H54 (cell line): ENCODE measurements around the gene ERC1.

Experiments used
- DNase-seq: peaks from one replicate; pipeline ENCODE4 v3.0.0; 2011; ENCODE audit warnings: low spot score, mixed read lengths; ENCODE audit not compliant: insufficient read length
- FAIRE-seq: peaks from 3 replicates; lab custom pipeline; 2011; peaks lifted over from hg19 to GRCh38; lab: Jason Lieb, UNC
- POLR2A ChIP-seq: IDR thresholded peaks from 2 replicates; pipeline ENCODE4 v1.6.1; 2011; ENCODE audit warnings: low read depth, mild to moderate bottlenecking, low read length

The ERC1 gene

DNA sequence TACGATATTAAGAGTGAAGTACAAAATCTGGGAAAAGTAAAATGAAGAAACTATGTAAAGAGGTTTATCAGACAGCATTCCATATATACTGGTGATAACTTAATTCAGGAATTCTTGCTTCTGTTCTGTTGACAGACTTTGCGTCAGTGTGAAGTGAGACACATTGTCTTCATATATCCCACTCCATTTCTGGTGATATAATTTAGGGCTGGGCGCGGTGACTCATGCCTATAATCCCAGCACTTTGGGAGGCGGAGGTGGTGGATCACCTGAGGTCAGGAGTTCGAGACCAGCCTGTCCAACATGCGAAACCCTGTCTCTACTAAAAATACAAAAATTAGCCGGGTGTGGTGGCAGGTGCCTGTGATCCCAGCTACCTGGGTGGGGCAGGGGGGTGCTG is 21.2 kb upstream of the ERC1 start:
- no peak for DNase-seq
- no peak for TF ChIP-seq POLR2A
- no peak for FAIRE-seq

DNA sequence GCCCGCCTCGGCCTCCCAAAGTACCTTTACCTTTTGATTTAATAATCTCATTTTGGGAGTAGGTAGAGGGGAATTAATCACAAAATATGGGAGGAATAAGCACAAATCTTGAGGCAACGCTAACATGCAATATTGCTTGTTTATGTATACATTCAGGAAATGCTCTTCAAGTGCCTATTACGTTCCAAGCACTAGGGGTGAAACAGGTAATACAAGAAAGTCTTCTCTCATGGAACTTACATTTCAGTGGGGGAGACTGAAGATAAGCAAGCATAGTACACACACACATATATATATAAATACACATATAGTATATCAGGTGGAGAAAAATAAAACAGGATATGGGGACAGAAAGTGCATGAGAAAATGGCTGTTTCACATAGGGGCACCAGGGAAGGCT is 19.0 kb upstream of the ERC1 start:
- no peak for TF ChIP-seq POLR2A
- FAIRE-seq (no peak), DNase-seq (no peak)

DNA sequence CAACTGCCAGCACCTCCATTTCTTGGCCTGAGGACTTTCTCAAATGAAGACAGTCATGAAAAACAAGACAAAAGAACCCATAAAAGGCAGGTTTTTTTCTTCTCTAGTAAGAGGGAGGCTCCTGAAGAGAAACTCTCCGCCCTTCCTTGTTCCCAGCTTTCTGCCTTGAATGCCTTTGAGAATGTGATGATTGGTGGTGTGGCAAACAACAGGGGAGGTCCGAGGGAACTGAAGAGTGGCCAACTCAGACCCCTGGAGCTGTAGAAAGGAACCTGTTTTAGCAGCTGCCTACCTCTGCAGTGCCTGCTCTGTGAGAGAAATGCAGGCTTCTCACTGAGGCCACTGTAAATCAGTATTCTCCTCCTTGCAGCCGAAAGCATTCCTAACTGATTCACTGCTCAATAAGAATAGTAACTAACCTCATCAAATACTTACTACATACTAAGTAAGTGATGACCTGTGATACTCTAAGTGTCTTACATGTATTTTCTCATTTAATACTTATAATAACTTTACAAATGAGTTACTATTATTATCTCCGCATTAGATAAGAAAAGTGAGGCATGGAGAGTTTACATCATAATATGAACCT is 16.7 kb upstream of the ERC1 start:
- FAIRE-seq (no peak), DNase-seq (no peak)
- no peak for TF ChIP-seq POLR2A

DNA sequence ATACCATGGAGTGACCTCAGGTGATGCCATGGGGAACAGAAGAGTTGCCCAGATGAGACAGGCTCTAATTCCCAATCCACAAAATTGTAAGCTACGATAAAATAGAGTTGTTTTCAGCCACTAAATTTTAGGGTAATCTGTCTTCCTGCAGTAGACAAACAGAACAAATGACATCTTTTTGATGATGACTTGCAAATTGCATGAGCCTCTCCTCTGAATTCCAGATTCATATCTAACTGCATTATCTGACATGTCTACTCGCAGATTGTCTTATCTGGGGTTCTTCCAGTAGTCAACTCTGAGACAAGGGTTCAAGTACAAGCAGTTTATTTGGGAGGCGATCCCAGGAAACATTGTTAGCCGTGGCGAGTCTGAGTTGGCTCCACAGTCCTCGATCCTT is 14.4 kb upstream of the ERC1 start:
- no peak for TF ChIP-seq POLR2A
- DNase-seq (no peak), FAIRE-seq (no peak)

DNA sequence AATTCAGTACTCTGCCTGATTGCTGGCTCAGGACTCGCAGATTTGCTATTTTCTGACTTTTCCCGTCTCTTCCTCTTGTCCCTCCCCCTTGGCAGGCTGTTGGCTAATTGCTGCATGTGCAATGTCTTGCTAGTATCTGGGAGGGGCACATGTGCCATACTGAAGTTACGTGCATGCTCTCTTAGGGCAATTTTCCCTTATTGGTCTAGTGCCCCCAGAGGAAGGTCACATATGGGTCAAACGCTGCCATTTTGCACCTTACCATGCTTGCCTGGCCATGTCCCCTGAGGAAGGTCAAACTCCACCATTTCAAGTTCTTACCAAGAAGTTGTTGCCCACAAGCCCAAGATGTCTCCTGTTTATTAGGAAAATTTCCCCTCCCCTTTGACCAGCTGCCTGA is 13.9 kb upstream of the ERC1 start:
- FAIRE-seq (no peak), DNase-seq (no peak)
- no peak for TF ChIP-seq POLR2A

DNA sequence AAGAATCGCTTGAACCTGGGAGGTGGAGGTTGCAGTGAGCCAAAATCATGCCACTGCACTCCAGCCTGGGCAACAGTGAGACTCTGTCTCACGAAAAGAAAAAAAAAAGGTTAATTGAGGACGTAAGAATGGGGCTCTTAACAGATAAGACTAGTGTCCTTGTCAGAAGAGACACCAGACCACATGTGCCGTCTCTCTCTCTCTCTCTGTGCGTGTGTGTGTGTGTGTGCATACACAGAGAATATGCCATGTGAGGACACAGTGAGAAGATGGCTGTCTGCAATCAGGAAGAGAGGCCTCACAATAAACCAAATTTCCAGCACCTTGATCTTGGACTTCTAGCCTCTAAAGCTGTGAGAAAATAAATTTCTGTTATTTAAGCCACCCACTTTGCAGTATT is 11.7 kb upstream of the ERC1 start:
- FAIRE-seq (no peak), DNase-seq (no peak)
- no peak for TF ChIP-seq POLR2A

DNA sequence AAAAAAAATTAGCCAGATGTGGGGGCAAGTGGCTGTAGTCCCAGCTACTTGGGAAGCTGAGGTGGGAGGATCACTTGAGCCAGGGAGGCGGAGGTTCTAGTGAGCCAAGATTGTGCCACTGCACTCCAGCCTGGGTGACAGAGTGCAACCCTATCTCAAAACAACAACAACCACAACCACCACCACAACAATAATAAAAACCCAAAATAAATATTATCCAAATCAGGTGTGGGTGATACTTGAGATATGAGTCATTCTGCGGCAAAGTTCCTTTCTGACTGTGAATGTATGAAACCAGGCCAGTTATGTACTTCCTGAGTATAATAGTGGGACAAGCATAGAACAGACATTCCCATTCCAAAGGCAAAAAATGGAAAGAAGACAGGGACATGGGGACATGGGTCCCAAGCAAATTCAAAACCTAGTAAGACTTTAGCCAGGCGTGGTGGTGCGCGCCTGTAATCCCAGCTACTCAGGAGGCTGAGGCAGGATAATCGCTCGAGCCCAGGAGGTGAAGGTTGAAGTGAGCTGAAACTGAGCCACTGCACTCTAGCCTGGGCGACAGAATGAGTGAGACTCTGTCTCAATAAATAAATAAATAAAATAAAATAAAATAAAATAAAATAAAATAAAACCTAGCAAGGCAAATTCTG is 9.7 kb upstream of the ERC1 start:
- TF ChIP-seq POLR2A, result no peak
- FAIRE-seq (no peak), DNase-seq (no peak)

DNA sequence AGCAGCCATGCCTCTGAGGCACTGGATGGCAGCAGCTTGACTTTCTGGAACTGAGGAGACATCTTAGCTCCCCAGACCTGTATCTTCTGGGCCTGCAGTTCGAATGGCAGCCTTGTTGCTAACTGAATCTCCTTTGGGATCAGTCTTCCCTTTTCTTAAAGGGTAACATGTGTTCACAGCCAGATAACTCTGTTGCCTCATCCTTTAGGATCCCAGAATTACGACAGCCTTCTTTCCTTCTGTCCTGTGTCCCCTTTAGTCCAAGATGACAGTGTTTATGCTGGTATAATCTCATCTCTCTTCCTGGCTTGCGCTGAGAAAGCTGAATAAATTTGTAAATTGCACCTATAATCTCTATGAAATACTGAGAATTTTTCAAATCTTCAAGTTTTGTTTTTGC is 9.1 kb upstream of the ERC1 start:
- TF ChIP-seq POLR2A, result no peak
- FAIRE-seq, result no peak
- no peak for DNase-seq

DNA sequence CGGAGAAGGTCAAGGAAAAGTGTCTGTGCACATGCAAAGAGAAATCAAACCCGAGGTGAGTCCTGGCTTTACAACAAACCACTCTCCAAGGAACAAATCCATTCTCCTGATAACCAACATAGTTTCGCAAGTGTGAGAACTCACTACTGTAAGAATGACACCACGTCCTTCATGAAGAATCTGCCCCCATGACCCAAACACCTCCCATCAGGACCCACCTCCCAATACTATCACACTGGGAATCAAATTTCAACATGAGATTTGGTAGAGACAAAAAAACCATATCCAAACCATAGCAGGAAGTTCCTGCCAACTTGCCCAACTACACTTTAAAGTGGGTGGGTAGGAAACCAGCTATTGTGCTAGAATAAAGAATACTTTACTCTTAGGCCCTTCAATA is 2.4 kb upstream of the ERC1 start:
- FAIRE-seq (peak; percentile 33), DNase-seq (no peak)
- TF ChIP-seq POLR2A, result no peak

DNA sequence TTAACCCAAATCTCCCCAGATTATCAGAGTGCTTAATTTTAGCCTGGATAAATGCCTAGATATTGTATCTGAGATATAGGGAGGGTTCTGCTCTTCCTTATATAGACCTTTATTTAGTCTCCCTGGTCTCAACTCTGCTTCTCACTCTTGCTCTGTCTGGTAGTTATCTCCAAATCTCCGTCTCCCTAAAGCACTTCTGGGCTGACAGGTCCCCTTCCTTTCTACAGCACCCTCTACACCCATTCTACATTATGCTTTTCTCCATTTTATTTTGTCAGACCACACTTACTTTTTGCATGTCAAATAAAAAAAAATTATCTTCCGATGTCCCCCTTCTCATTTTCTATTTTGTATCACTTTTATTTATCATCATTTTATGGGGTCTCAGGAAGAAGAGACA is 2.0 kb upstream of the ERC1 start:
- DNase-seq (no peak), FAIRE-seq (no peak)

DNA sequence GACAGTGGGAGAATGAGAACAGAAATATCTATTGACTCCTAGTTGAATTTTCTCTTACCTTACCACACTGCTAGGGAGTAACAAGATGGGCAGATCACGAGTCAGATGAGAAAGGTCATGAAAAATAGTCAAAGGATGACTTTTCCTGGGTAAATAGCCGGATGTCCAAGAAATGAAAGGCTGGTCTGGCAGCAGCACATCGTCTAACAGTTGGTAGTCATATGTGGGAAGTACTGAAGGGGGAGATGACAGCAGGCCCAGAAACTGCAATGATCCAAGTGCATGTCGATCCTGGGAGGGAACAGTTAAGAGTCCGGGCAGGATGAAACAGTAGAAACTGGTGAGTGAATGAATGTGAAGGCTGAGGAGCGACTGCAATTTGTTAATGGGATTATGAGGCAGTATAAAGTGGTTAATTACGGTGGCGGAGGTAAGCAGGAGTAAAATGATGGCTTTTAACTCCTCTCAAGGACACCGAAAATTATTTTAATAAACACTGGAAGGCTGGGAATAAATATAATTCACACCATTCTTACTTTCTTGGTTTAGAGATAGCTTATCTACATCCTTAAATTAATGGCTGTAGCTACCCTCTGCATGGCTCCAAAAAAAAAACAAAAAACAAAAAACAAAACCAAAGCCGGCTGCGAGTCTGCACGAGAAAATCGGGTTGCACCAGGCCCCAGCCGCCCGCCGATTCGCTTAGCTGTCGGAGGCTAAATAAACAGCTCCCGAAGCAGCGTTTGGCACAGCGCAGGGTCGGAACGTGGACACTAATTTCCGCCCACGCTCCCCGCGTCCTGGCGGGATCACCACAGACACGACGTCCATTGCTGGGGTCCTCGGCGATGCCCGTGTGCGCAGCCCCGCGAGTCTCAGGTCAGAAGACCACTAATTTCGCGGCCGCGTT is 1.0 kb upstream of the ERC1 start:
- DNase-seq (peak; percentile 64), FAIRE-seq (peak; percentile 43)
- peak; percentile 45; the same call in 1 of the 2 replicates for TF ChIP-seq POLR2A

More for the DNA sequence above, 2.0 kb upstream of the ERC1 start:
- TF ChIP-seq POLR2A, result no peak

DNA sequence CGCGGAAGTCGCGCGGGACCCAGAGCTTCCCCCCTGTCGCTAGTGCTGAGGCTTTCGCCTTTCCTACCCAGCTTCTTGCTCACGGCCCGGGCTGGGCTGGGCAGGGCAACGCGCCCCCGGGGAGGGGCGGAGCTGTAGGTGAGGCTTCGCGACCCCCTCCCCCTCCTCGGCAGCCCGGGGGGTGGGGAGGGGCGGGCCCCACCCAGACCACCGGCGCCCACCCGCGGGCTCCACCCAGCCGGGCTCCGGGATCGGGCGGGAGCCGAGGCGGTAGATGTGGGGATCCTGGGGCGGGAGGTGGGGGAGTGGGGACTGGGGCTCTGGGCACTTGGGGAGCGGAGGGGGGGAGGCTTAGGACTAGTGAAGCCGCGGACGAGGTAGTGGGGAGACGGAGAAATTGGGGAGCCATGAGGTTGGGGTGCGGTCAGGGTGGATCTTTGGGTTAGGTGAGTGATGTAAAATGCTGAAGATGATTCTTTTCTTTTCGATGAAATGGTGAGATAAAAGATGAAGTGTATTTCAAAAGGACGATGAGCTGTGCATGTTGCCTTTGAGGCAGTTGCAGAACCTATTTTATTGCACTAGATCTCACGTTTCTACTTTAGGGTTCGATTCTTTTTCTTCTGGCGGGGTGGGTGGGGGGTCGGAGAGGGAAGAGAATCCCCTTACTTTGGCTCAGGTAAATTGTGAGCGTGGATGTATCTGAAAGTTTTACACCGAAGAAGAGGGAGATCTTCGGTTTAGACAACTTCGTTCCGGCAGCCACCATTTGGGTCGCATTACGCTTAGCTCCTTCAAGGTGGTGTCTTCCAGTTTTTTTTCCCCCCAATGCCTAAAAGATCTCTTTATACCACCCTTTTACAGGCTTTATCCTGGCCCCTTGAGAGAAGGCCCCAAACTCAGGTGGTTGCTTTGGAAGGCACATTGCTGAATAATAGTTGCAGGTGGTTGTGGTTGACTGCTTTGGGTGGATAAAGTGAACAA is 619 bp downstream of the ERC1 start:
- peak; percentile 51 for DNase-seq
- TF ChIP-seq POLR2A, result no peak
- FAIRE-seq, result peak; percentile 52

DNA sequence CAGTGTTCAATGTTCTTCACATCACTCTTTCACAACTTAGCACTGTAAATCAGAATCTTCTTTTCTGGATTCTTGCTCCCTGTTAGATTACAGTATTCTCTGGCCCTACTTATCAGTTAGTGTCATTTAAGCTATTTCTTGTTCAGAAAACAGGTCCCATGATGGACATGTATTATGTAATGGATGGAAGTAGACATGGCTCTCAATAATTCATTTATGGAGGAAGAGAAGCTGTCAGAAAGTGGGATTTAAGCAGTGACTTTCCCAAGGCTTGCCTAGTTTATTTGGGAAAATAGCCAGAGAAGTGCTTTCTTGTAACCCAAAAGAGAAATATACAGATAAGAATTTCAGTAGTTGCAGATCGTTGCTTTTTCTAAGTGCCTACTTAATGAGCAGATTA is 1.6 kb downstream of the ERC1 start:
- DNase-seq (no peak), FAIRE-seq (no peak)
- TF ChIP-seq POLR2A, result no peak
